Fibroblast of lung (primary cell): ENCODE measurements around the gene NID1. TPM values are rescaled to one million over a fixed set of nuclear protein-coding genes. Genes with fewer than 3 reads are reported as not detected.

Experiments
- DNase-seq, 2 donors: peaks; one replicate each; pipeline versions ENCODE4 v3.0.0 to v3.0.0-alpha.2; 2010; ENCODE audit warnings: low read depth in 2 of 2
- H2AFZ ChIP-seq: 2 replicates; pipeline ENCODE4 v1.5.1; 2012; ENCODE audit warnings: low read length, control low read depth, inconsistent platforms
- H3K27ac ChIP-seq: 2 replicates; pipeline ENCODE4 v1.5.1; 2011; ENCODE audit warnings: low read length, control low read depth; ENCODE audit not compliant: insufficient read depth
- H3K27me3 ChIP-seq: 2 replicates; pipeline ENCODE4 v1.5.1; 2011; ENCODE audit warnings: mild to moderate bottlenecking, low read length; ENCODE audit not compliant: control insufficient read depth, insufficient read depth
- H3K36me3 ChIP-seq: 2 replicates; pipeline ENCODE4 v1.5.1; 2011; ENCODE audit warnings: low read length; ENCODE audit not compliant: control insufficient read depth, insufficient read depth
- H3K4me1 ChIP-seq: 2 replicates; pipeline ENCODE4 v1.5.1; 2011; ENCODE audit warnings: low read length; ENCODE audit not compliant: control insufficient read depth, insufficient read depth; ENCODE audit errors: extremely low read depth
- H3K4me2 ChIP-seq: 2 replicates; pipeline ENCODE4 v1.5.1; 2011; ENCODE audit warnings: low read length, control low read depth; ENCODE audit not compliant: insufficient read depth; ENCODE audit errors: extremely low read depth
- H3K4me3 ChIP-seq, 4 experiments: fragments of 200-600 bp in 1 of 4; sonication (generic) in 1 of 4; replicated peaks in 1 of 4; 2 replicates each; pipeline ENCODE4 v1.5.1; 2011 to 2016; ENCODE audit warnings: low read length in 4 of 4, low read depth in 3 of 4, mild to moderate bottlenecking in 3 of 4, control low read depth in 2 of 4, inconsistent platforms in 1 of 4, mixed read lengths in 1 of 4; ENCODE audit not compliant: insufficient read depth in 1 of 4; ENCODE audit errors: control extremely low read depth in 1 of 4
- H3K79me2 ChIP-seq: 2 replicates; pipeline ENCODE4 v1.5.1; 2012; ENCODE audit warnings: mild to moderate bottlenecking, low read length, inconsistent platforms; ENCODE audit not compliant: control insufficient read depth, insufficient read depth
- H3K9ac ChIP-seq: 2 replicates; pipeline ENCODE4 v1.5.1; 2011; ENCODE audit warnings: mild to moderate bottlenecking, low read length, control low read depth; ENCODE audit not compliant: insufficient read depth
- H3K9me3 ChIP-seq: 2 replicates; pipeline ENCODE4 v1.5.1; 2012; ENCODE audit warnings: low read depth, low read length; ENCODE audit not compliant: control insufficient read depth, insufficient read depth
- H4K20me1 ChIP-seq: 2 replicates; pipeline ENCODE4 v1.5.1; 2011; ENCODE audit warnings: low read length; ENCODE audit not compliant: control insufficient read depth, insufficient read depth; ENCODE audit errors: extremely low read depth
- EZH2 ChIP-seq: IDR thresholded peaks from 2 replicates; pipeline ENCODE4 v1.5.1; 2012; ENCODE audit warnings: low read length, control low read depth, mild to moderate bottlenecking; ENCODE audit errors: missing control alignments
- polyA plus RNA-seq, 2 donors: library from polyadenylated mRNA; depleted of rRNA in 1 of 2; stranded (reverse) in 1 of 2; unstranded in 1 of 2; fragments of >200 nt; gene quantifications; 2 replicates each; pipeline ENCODE4 v1.2.1, GENCODE V29; 2011 to 2012; ENCODE audit warnings: missing spikeins in 1 of 2
- total RNA-seq: library from RNA; depleted of rRNA; stranded (reverse); fragments of >200 nt; gene quantifications from 2 replicates; pipeline ENCODE4 v1.2.1, GENCODE V29; 2014
- TF ChIP-seq, protein P1 (sequence below), 2 donors: IDR thresholded peaks in 1 of 2; conservative IDR thresholded peaks in 1 of 2; 1 replicate in 1 of 2; 2 replicates in 1 of 2; pipeline ENCODE4 v1.5.1; 2011 to 2012; ENCODE audit warnings: low read length in 2 of 2, control low read depth in 1 of 2, inconsistent platforms in 1 of 2, low read depth in 1 of 2, mild to moderate bottlenecking in 1 of 2

NID1 gene
- total and polyA plus RNA-seq, 2 donors (not counting 1 experiment from before 2014, with no cell fraction given) = 29.1 to 152 TPM

DNA sequence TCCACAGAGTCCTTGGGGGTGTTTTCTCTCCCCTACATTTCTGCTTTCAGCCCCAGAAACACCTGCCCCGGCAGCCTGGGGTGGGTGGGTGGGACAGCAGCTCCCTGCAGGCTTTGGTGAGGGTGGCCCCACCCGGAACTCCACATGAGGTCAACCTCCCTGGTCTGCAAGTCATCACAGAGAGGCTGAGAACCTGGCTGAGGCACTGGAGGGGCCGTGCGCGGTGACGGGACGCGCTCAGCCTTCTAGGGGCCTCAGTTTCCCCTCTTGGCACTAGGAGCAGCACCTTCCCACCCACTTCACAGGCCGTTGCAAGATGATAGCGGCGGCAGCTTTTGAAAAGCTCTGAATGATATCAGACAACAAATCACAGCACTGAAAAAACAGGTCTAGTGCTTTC is 37.7 kb upstream of the NID1 start:
- no peaks in the 10 kb centered on the region for H4K20me1 ChIP-seq
- H3K36me3 ChIP-seq = no peaks in the 10 kb centered on the region
- no peak for TF ChIP-seq EZH2
- TF ChIP-seq, protein P1, sequence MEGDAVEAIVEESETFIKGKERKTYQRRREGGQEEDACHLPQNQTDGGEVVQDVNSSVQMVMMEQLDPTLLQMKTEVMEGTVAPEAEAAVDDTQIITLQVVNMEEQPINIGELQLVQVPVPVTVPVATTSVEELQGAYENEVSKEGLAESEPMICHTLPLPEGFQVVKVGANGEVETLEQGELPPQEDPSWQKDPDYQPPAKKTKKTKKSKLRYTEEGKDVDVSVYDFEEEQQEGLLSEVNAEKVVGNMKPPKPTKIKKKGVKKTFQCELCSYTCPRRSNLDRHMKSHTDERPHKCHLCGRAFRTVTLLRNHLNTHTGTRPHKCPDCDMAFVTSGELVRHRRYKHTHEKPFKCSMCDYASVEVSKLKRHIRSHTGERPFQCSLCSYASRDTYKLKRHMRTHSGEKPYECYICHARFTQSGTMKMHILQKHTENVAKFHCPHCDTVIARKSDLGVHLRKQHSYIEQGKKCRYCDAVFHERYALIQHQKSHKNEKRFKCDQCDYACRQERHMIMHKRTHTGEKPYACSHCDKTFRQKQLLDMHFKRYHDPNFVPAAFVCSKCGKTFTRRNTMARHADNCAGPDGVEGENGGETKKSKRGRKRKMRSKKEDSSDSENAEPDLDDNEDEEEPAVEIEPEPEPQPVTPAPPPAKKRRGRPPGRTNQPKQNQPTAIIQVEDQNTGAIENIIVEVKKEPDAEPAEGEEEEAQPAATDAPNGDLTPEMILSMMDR (conservative IDR thresholded peaks at IDR 0.05 in 1 of 2, IDR thresholded peaks at IDR 0.05 in 1 of 2; ENCODE audit: low read depth in 1 of 2, low read length in 2 of 2) = no peak
- no peaks in the 10 kb centered on the region for H3K27me3 ChIP-seq
- H3K4me2 ChIP-seq = no peak overlapping the region
- no peaks in the 10 kb centered on the region for H3K4me1 ChIP-seq
- DNase-seq = no peak
- H3K27ac ChIP-seq = no peak overlapping the region
- H3K4me3 ChIP-seq = no peak overlapping the region
- H2AFZ ChIP-seq = no peak overlapping the region
- H3K9ac ChIP-seq = no peak overlapping the region
- no peaks in the 10 kb centered on the region for H3K79me2 ChIP-seq
- no peaks in the 10 kb centered on the region for H3K9me3 ChIP-seq

DNA sequence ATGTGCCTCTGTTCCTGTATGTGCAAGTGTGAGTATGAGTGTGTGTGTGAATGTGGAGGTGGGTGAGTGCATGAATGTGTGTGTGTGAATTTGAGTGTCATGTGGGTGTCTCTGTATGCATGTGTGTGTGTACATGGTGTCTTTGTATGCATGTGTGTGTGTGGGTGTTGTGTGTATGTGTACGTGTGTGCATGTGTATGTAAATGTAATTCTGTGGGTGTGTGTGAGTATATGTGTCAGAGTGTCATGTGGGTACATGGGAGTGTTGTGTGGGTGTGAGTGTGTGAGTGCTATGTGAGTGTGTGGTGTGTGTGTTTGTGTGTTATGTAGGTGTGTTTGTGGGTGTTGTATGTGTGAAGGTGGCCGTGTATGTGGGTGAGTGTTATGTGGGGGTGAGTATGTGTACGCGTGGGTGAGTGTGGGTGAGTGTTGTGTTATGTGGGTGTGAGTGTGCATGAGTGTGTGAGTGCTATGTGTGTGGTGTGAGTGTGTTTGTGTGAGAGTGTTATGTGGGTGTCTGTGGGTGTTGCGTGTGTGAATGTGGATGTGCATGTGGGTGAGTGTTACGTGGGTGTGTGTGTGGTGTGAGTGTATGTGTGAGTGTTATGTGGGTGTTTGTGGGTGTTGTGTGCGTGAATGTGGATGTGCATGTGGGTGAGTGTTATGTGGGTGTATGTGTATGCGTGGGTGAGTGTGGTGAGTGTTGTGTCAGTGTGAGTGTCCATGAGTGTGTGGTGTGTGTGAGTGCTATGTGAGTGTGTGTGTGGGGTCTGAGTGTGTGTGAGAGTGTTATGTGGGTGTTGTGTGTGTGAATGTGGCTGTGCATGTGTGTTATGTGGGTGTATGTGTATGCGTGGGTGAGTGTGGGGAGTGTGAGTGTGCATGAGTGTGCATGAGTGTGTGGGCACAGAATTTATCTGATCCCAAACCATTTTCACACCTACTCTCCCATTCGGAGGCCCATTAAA is 36.6 kb upstream of the NID1 start:
- H3K4me3 ChIP-seq = no peak overlapping the region
- H3K4me1 ChIP-seq = no peaks in the 10 kb centered on the region
- TF ChIP-seq, protein P1 (conservative IDR thresholded peaks at IDR 0.05 in 1 of 2, IDR thresholded peaks at IDR 0.05 in 1 of 2; ENCODE audit: low read depth in 1 of 2, low read length in 2 of 2) = no peak
- TF ChIP-seq EZH2 = no peak
- no peaks in the 10 kb centered on the region for H3K36me3 ChIP-seq
- H3K79me2 ChIP-seq = no peaks in the 10 kb centered on the region
- no peak overlapping the region for H3K27ac ChIP-seq
- DNase-seq = no peak
- no peaks in the 10 kb centered on the region for H3K27me3 ChIP-seq
- no peak overlapping the region for H3K9ac ChIP-seq
- H2AFZ ChIP-seq = no peak overlapping the region
- H3K4me2 ChIP-seq = no peak overlapping the region
- H3K9me3 ChIP-seq = peaks cover 5% of the 10 kb centered on the region
- no peaks in the 10 kb centered on the region for H4K20me1 ChIP-seq

DNA sequence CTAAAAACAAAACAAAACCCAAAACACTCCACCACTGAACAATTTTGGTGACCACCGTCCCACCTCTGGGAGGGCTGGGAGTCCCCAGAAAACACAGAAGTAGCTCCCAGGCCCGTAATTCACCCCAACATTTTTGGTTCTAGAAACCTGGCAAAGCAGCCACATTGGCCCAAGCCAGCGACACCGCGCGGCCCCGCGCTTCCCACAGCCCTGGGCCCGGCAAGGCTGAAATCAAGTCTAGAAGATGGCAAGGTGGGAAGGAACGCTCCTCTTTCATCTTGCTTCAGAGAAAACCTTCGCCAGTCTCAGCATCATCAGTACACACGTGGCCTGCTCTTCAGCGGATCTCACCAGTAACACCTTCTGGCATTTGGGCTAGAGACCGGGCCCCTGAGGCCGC is 35.9 kb upstream of the NID1 start:
- Histone ChIP-seq H3K4me1 (no peaks in the 10 kb centered on the region), H3K27ac (no peak overlapping the region), H3K9me3 (peaks cover 5% of the 10 kb centered on the region), H3K4me2 (no peak overlapping the region), H3K27me3 (no peaks in the 10 kb centered on the region), H3K36me3 (no peaks in the 10 kb centered on the region), H2AFZ (no peak overlapping the region), H3K79me2 (no peaks in the 10 kb centered on the region), H3K9ac (no peak overlapping the region), H4K20me1 (no peaks in the 10 kb centered on the region), H3K4me3 (no peak overlapping the region)
- no peak for DNase-seq
- no peak for TF ChIP-seq EZH2
- TF ChIP-seq, protein P1 (conservative IDR thresholded peaks at IDR 0.05 in 1 of 2, IDR thresholded peaks at IDR 0.05 in 1 of 2; ENCODE audit: low read depth in 1 of 2, low read length in 2 of 2) = no peak
